Left ventricle myocardium inferior (tissue), 1 donor: Measurements from ENCODE around the gene ARSG. TPM values are rescaled to one million over a fixed set of nuclear protein-coding genes. Genes with fewer than 3 reads are reported as not detected.
"Not testable (repeated sequence)": the region's sequence is repeated elsewhere in the genome, so short reads cannot be mapped to it uniquely, and the experiment has no call there.

Experiments
- DNase-seq: peaks from one replicate; pipeline ENCODE4 v3.0.0-alpha.2; 2020
- H3K27ac ChIP-seq: fragments of 200-600 bp; replicated peaks from 2 replicates; pipeline ENCODE4 v1.8.0; 2021
- H3K27me3 ChIP-seq: fragments of 200-600 bp; 2 replicates; pipeline ENCODE4 v1.8.0; 2021; ENCODE audit warnings: low read depth
- H3K36me3 ChIP-seq: fragments of 200-600 bp; 2 replicates; pipeline ENCODE4 v1.8.0; 2021
- H3K4me1 ChIP-seq: fragments of 200-600 bp; 2 replicates; pipeline ENCODE4 v1.8.0; 2021
- H3K4me3 ChIP-seq: fragments of 200-600 bp; 2 replicates; pipeline ENCODE4 v1.8.0; 2021; ENCODE audit warnings: mild to moderate bottlenecking, moderate library complexity
- H3K9me3 ChIP-seq: fragments of 200-600 bp; replicated peaks from 2 replicates; pipeline ENCODE4 v1.8.0; 2021
- intact Hi-C: fragments of 100-400 bp; cut with micrococcal nuclease; formaldehyde crosslinking; loops from one replicate; pipeline ENCODE4 v1.11.0; 2022
- total RNA-seq: library from RNA; stranded (reverse); fragmentation: NEBNext Ultra II Directional; extraction: Animal tissue kit (Norgen Biotek cat#: 25700); gene quantifications from one replicate; pipeline ENCODE4 v1.2.1, GENCODE V29; 2021
- TF ChIP-seq, protein P1 (sequence below): fragments of 200-600 bp; IDR thresholded peaks from 2 replicates; pipeline ENCODE4 v1.8.0; 2021; ENCODE audit warnings: antibody characterized with exemption, mild to moderate bottlenecking, borderline replicate concordance
- donor health status: DM: no; HTN: yes; CAD: no; lungs with severe emphysema.

The ARSG gene
- total RNA-seq, 1 donor from 2014 or later, result 3.7 TPM

DNA sequence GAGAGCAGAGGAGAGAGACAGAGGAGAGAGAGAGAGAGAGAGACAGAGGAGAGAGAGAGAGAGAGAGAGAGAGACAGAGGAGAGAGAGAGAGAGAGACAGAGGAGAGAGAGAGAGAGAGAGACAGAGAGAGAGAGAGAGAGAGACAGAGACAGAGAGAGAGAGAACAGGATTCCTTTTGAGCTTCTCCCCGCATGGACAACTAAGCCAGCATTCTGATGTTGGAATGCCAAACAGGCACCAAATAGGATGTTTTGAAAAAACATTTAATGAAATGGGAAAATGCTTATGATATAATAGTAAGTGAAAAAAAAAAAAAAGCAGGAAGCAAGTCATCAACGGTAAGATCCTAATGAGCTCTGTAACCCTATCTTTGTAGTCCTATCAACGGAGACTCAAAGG lies 60.7 kb downstream of the ARSG start:
- H3K36me3 ChIP-seq, result no peaks in the 10 kb centered on the region
- no peaks in the 10 kb centered on the region for H3K9me3 ChIP-seq
- H3K4me3 ChIP-seq, result no peak overlapping the region
- H3K4me1 ChIP-seq, result peaks cover 4% of the 10 kb centered on the region
- no peak for DNase-seq
- TF ChIP-seq, protein P1, sequence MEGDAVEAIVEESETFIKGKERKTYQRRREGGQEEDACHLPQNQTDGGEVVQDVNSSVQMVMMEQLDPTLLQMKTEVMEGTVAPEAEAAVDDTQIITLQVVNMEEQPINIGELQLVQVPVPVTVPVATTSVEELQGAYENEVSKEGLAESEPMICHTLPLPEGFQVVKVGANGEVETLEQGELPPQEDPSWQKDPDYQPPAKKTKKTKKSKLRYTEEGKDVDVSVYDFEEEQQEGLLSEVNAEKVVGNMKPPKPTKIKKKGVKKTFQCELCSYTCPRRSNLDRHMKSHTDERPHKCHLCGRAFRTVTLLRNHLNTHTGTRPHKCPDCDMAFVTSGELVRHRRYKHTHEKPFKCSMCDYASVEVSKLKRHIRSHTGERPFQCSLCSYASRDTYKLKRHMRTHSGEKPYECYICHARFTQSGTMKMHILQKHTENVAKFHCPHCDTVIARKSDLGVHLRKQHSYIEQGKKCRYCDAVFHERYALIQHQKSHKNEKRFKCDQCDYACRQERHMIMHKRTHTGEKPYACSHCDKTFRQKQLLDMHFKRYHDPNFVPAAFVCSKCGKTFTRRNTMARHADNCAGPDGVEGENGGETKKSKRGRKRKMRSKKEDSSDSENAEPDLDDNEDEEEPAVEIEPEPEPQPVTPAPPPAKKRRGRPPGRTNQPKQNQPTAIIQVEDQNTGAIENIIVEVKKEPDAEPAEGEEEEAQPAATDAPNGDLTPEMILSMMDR, result no peak
- intact Hi-C loops, result no loop called here
- H3K27ac ChIP-seq, result no peak overlapping the region
- no peaks in the 10 kb centered on the region for H3K27me3 ChIP-seq

DNA sequence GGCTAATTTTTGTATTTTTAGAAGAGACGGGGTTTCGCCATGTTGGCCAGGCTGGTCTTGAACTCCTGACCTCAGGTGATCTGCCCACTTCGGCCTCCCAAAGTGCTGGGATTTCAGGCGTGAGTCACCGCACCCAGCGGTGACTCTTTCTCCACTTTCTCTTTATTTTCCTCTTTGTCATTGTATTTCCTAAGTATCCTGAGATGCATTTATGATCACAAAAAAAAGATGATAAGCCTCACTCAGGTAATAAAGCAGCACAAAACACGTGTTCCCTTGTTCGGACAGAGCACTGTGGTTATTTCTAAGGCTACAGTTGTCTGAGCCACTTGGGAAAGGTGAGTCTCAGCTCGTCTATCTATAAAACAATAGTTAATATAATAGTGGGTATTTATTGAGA lies 61.4 kb downstream of the ARSG start:
- intact Hi-C loops, result not testable (repeated sequence)

DNA sequence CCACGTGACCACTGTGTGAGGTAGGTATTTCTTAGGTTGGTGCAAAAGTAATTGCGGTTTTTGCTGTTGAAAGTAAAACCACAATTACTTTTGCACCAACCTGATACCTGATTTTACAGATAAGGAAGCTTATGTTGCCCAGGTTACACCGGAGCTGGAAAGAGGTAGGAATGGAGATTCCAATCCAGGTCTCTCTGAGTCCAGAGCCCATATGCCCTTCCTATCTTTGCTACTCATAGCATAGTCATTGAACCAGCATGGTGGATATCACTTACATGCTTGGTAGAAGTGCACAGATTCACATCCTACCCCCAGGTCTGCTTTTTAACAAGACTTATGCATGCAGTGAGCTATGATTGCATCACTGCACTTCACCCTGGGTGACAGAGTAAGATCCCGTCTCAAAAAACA lies 61.8 kb downstream of the ARSG start:
- peaks cover 4% of the 10 kb centered on the region for H3K4me1 ChIP-seq
- intact Hi-C loops, result no loop called here
- TF ChIP-seq, protein P1, result no peak

More for the DNA sequence above, 61.4 kb downstream of the ARSG start:
- H3K4me3 ChIP-seq, DNase-seq, H3K36me3 ChIP-seq, H3K27me3 ChIP-seq, H3K4me1 ChIP-seq, H3K9me3 ChIP-seq, H3K27ac ChIP-seq: not testable (repeated sequence)

DNA sequence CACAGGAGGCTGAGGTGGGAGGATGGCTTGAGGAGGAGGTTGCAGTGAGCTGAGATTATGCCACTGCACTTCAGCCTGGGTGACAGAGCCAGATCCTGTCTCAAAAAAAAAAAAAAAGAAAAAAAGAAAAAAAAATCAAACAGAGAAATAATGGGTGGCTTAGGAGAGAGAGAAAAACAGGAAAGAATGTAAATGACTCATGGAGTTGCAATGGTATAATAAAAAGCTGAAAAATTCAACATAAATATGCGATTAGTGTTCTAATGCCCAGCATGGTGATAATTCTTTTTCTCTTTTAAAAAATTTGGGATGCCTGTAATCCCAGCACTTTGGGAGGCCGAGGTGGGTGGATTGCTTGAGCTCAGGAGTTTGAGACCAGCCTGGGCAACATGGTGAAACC lies 63.0 kb downstream of the ARSG start:
- H3K9me3 ChIP-seq, H3K4me3 ChIP-seq, H3K27ac ChIP-seq, intact Hi-C loops, H3K36me3 ChIP-seq, H3K27me3 ChIP-seq, H3K4me1 ChIP-seq, DNase-seq: not testable (repeated sequence)

More for the DNA sequence above, 61.8 kb downstream of the ARSG start:
- H3K27ac ChIP-seq, result no peak overlapping the region
- H3K4me3 ChIP-seq, result no peak overlapping the region
- no peak for DNase-seq
- no peaks in the 10 kb centered on the region for H3K27me3 ChIP-seq
- no peaks in the 10 kb centered on the region for H3K9me3 ChIP-seq
- H3K36me3 ChIP-seq, result no peaks in the 10 kb centered on the region

DNA sequence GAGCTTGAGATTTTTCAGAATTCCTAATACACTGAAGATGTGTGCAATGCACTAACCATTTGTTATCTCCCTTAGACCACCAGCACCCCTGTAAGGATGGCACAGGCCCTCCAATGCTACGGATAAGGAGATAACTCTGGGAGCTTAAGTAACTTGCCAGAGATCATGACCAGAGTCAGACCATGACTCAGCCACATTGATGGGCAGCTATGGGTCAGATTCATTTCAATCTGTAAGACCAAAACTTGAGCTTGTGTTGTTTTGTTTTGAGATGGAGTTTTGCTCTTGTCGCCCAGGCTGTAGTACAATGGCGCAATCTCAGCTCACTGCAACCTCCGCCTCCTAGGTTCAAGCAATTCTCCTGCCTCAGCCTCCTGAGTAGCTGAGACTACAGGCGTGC lies 63.8 kb downstream of the ARSG start:
- H3K4me1 ChIP-seq, DNase-seq, H3K27ac ChIP-seq, H3K9me3 ChIP-seq, H3K36me3 ChIP-seq, intact Hi-C loops, H3K27me3 ChIP-seq, H3K4me3 ChIP-seq: not testable (repeated sequence)

DNA sequence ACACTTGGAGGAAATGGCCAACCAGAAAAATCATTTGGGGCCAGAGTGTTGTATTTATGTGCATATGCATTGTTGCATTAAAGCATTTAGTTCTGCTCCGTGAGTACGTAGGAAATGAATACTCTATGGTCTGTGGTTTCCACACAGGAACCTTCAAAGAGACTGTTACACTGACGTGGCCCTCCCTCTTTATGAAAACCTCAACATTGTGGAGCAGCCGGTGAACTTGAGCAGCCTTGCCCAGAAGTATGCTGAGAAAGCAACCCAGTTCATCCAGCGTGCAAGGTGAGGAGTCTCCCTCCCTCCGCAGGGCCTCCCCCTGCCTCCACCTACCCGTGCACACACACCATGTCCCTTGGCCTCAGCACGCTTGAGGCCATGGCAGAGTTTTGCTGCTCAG lies 65.2 kb downstream of the ARSG start:
- Histone ChIP-seq H3K4me3 (no peak overlapping the region), H3K27ac (no peak overlapping the region), H3K4me1 (peaks cover 3% of the 10 kb centered on the region), H3K9me3 (no peaks in the 10 kb centered on the region), H3K36me3 (no peaks in the 10 kb centered on the region), H3K27me3 (no peaks in the 10 kb centered on the region)
- TF ChIP-seq, protein P1, result no peak
- DNase-seq, result no peak
- intact Hi-C loops, result no loop called here

DNA sequence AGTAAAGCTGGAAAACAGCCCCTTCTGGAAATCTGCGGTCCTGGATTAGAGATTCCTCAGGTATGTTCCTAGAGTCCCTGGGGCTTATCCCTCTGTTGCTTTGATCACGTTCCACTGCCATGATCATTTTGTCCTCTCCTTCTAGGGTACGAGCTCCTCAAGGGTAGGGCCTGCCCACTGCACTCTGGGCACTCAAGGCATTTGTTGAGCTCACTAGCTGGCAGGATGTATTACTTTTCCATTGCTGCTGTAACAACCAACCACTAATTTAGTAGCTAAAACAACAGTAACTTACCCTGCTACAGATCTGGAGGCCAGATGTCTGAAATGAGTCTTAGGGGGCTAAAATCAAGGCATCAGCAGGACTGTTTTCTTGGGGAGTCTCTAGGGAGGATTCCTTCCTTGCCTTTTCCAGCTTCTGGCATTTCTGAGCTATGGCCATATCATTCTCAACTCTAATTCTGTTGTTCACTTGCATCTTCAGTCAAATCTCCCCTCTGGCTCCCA lies 65.7 kb downstream of the ARSG start:
- H3K4me3 ChIP-seq, result no peak overlapping the region
- H3K36me3 ChIP-seq, result no peaks in the 10 kb centered on the region
- intact Hi-C loops, result no loop called here
- H3K4me1 ChIP-seq, result no peaks in the 10 kb centered on the region
- TF ChIP-seq, protein P1, result no peak
- H3K27me3 ChIP-seq, result no peaks in the 10 kb centered on the region
- no peak for DNase-seq
- no peak overlapping the region for H3K27ac ChIP-seq
- no peaks in the 10 kb centered on the region for H3K9me3 ChIP-seq
